ENCODE results near the gene SMPD3. TPM values are rescaled to one million over a fixed set of nuclear protein-coding genes. Genes with fewer than 3 reads are reported as not detected.

The SMPD3 gene
- total and polyA plus RNA-seq, 9 donors: 0.40 to 31.4 (median 2.2) TPM

DNA sequence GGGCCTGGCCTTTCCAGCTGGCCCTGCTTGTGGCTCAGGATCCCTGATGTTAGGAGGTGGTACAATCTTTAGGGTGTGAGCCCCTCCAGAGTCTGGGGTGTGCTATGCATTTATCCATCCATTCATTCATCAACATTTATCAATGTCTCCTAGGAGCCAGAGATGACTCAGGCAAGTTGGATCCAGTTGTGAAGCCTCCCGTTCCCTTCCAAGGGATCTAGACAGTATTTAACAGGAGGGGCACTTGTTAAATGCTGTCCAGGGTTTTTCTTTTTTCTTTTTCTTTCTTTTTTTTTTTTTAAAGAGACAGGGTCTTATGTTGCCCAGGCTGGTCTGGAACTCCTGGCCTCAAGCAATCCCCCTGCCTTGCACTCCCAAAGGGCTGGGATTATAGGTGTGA is 42.0 kb upstream of the SMPD3 start:
- TF ChIP-seq, protein P1, sequence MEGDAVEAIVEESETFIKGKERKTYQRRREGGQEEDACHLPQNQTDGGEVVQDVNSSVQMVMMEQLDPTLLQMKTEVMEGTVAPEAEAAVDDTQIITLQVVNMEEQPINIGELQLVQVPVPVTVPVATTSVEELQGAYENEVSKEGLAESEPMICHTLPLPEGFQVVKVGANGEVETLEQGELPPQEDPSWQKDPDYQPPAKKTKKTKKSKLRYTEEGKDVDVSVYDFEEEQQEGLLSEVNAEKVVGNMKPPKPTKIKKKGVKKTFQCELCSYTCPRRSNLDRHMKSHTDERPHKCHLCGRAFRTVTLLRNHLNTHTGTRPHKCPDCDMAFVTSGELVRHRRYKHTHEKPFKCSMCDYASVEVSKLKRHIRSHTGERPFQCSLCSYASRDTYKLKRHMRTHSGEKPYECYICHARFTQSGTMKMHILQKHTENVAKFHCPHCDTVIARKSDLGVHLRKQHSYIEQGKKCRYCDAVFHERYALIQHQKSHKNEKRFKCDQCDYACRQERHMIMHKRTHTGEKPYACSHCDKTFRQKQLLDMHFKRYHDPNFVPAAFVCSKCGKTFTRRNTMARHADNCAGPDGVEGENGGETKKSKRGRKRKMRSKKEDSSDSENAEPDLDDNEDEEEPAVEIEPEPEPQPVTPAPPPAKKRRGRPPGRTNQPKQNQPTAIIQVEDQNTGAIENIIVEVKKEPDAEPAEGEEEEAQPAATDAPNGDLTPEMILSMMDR (IDR thresholded peaks at IDR 0.05): no peak
- no peak for TF ChIP-seq POLR2A (IDR thresholded peaks at IDR 0.05)
- TF ChIP-seq EP300 (IDR thresholded peaks at IDR 0.05): no peak
- H3K9me3 ChIP-seq: no peaks in the 10 kb centered on the region
- DNase-seq: no peak
- H3K27ac ChIP-seq: no peak overlapping the region
- 59 to 85% (median 84%) methylated on average over 1 of the region's 1 CpG for WGBS, 3 donors
- H3K4me1 ChIP-seq (ENCODE audit: insufficient read depth): no peaks in the 10 kb centered on the region
- no peak overlapping the region for H3K4me3 ChIP-seq
- H3K27me3 ChIP-seq: no peaks in the 10 kb centered on the region
- H3K36me3 ChIP-seq: no peaks in the 10 kb centered on the region
- intact Hi-C loops (cut with DNase I): no loop called here

DNA sequence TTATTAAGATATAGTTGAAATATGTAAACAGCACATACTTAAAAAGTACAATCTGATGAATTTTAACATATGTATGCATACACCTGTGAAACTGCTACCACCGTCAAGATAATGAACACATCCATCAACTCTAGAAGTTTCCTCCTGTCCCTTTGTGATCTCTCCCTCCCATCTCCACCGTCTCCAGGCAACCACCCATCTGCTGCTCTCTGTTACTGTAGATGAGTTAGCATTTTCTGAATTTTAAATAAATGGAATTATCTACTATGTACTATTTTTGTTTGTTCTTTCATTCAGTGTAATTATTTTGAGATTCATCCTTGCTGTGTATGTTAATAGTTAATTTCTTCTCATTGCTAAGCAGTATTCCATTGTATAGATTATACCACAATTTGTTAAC is 40.2 kb upstream of the SMPD3 start:
- Histone ChIP-seq H3K27ac (no peak overlapping the region), H3K9me3 (no peaks in the 10 kb centered on the region), H3K4me1 (ENCODE audit: insufficient read depth) (no peaks in the 10 kb centered on the region), H3K27me3 (no peaks in the 10 kb centered on the region), H3K4me3 (no peak overlapping the region), H3K36me3 (no peaks in the 10 kb centered on the region)
- intact Hi-C loops (cut with DNase I): no loop called here
- no peak for DNase-seq
- TF ChIP-seq POLR2A (IDR thresholded peaks at IDR 0.05) (no peak), EP300 (IDR thresholded peaks at IDR 0.05) (no peak)
- TF ChIP-seq, protein P1 (IDR thresholded peaks at IDR 0.05): no peak
- 21 to 38% (median 23%) methylated on average over 2 of the region's 2 CpGs for WGBS, 3 donors

DNA sequence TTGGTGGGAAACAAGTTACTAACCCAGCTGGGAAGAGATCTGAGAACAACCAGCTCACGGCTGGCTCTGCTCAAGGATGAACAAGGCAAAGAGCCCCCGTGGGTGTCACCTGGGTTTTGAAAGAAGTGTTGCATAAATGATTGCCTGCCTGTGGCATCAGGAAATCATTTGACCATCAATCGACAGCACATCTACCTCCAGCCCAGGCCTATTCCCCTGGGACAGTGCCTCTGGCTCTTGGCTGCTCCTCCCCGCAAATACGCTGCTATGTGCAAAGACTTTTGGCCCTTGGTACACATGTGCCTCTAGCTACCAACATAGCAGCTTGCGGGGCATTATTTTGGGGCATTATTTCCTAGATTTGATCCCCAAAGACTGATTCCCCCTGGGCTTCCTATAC is 39.4 kb upstream of the SMPD3 start:
- Histone ChIP-seq H3K9me3 (no peaks in the 10 kb centered on the region), H3K27me3 (no peaks in the 10 kb centered on the region), H3K4me3 (no peak overlapping the region), H3K4me1 (ENCODE audit: insufficient read depth) (no peaks in the 10 kb centered on the region), H3K27ac (no peak overlapping the region), H3K36me3 (no peaks in the 10 kb centered on the region)
- no peak for DNase-seq
- intact Hi-C loops (cut with DNase I): no loop called here
- WGBS, 3 donors: 88 to 91% (median 89%) methylated on average over 6 of the region's 6 CpGs
- TF ChIP-seq, protein P1 (IDR thresholded peaks at IDR 0.05): no peak
- TF ChIP-seq POLR2A (IDR thresholded peaks at IDR 0.05) (no peak), EP300 (IDR thresholded peaks at IDR 0.05) (no peak)

DNA sequence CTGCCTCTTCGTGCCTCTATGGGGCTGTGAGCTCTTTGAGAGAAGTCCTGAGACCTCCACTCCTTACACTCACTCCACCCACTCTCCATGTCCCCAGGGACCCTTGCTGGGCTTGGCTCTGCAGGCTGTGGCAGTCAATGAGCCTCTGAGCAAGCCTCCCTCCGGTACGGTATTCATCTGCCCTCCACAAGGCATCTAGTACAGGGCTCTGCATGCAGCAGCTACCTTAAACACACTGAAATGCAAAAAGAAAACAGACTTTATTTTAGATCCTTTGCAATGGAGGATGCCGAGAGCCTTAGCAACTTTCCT is 38.9 kb upstream of the SMPD3 start:
- WGBS, 3 donors: 43 to 57% (median 45%) methylated on average over 4 of the region's 4 CpGs
- no peak for DNase-seq
- Histone ChIP-seq H3K27me3 (no peaks in the 10 kb centered on the region), H3K4me3 (no peak overlapping the region), H3K27ac (no peak overlapping the region), H3K4me1 (ENCODE audit: insufficient read depth) (no peaks in the 10 kb centered on the region), H3K9me3 (no peaks in the 10 kb centered on the region), H3K36me3 (no peaks in the 10 kb centered on the region)
- TF ChIP-seq POLR2A (IDR thresholded peaks at IDR 0.05) (no peak), EP300 (IDR thresholded peaks at IDR 0.05) (no peak)
- TF ChIP-seq, protein P1 (IDR thresholded peaks at IDR 0.05): no peak
- intact Hi-C loops (cut with DNase I): no loop called here
